DMS79 (cell line): Measurements from ENCODE around the gene FBP2.
"Not testable (repeated sequence)": the region's sequence is repeated elsewhere in the genome, so short reads cannot be mapped to it uniquely, and the experiment has no call there.

Experiments used
- DNase-seq: peaks from one replicate; lab custom pipeline; 2025; lab: John Stamatoyannopoulos, UW

FBP2 gene

DNA sequence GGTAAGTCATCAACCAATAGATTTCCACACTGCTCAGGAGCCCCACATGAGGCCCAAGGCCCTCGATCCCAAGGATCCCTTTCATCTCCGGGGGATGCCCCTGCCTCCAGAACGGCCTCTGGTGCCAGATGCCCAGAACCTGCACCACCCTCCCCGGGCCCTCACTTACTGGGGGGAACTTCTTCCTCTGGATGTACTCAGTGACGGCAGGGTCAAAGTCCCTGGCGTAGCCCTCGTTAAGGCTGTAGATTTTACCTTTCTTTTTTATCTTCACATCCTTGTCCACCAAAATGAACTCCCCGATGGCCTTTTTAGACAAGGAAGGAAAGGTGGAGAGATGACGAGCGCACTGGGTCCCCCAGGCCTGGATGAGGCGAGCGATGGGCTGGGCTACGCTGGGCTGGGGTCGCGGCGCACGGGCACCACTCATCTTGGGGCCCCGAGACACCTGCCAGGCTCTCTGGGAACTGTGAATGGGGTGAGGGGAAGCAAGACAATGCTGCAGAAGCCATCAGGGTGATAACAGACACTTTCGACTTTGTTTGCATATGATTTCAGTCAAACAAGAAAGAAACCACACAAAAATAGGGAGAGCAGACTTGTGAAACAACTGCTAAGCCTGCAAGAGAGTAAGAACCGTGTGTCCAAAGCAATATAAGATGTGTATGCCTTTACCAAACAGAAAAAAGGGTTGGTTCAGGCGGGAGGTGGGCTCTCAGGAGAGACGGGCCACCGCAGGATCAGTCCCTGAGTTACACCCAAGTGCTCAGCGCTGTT is 13.2 kb upstream of the FBP2 start:
- no peak for DNase-seq

DNA sequence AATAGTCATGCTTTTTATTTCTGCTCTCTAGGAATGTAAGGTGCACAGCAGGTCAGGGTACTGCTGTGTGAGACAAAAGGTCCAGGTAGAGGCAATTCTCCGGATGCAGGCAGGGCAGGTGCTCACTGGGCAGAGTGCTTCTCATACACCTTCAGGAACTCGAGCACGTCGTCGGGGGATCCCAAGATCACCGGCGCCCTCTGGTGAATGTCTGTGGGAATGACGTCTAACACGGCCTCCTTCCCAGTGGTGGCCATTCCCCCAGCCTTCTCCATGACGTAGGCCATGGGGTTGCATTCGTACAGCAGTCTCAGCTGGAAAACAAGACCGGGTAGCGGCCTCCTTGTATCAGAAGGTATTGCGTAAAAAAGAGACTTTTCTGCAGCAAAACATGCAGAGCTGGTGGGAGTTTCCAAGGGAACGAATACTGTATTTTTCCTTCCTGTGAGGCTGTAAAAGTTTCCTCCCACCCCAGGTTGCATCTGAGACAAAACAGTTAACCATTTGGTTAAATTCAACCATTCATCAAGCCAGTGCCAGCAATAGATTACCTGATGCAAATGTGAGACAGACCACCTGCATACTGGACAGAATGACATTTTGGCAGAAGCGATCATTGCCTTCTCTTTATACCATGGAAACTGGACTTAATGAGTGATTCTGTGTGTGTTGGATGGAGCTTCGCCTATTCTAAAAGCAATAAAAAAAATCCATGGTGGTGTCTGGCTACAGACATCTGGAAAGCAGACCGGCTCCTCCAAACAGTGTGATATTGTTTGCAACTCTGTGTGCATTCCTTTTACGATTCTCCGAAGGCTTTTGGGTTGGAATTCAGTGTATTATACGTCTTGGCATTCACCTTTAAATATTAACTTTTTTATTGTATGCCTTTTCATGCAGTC is 9.9 kb upstream of the FBP2 start:
- peak; percentile 25 for DNase-seq

DNA sequence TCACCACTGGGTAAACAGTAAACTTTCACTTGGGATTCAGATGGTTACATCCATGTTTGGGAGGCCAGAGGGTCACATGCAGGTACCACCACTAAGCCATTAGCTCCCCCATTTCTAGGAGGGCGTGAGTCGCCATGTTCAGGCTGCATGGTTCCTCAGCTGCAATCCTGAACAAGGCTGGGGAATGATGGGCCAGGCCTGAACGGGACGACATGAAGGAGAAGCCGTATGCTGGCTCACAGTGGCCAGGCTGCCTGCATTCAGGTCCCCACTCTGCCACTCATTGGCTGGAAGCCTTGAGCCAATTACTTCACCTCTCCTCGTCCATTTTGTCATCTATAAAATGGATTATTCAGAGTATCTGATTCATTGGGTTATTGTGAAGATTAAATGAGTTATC is 9.0 kb upstream of the FBP2 start:
- no peak for DNase-seq

DNA sequence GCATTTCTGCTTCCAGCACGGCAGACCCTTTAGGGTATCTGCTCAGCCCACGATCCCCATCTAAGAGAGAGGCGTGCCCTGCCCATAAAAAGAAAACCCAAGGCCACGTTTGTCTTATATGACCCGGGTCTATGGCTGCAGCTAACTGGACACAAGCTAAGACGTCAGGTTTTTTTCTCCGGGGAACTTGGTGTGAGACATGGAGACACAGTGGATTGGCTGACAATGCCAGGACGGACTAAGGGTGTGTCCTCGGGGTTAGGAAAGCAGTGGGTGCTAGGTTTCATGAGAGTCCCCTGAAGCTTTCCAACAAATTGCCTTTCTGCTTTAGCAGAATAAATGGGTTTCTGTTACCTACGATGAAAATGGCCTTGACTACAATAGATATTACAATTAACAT is 7.1 kb upstream of the FBP2 start:
- no peak for DNase-seq

DNA sequence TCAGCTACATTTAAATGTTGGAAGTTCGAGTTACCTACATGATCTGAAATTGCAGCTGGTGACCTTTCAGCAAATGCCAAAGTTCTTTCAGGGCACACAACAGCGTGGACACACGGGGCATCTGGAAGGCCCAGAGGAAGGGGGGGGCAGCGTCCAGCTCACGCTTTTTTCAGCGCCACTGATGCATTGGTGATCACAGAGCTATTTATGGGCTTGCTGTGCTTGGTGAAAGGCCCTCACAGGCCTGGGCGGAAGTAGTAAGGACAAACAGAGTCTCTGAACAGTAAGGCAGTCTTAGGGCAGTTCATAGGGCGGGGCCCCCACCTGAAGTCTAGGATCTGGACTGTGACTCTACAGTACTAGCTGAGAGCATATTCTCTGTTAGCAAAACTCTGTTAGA is 6.6 kb upstream of the FBP2 start:
- no peak for DNase-seq

DNA sequence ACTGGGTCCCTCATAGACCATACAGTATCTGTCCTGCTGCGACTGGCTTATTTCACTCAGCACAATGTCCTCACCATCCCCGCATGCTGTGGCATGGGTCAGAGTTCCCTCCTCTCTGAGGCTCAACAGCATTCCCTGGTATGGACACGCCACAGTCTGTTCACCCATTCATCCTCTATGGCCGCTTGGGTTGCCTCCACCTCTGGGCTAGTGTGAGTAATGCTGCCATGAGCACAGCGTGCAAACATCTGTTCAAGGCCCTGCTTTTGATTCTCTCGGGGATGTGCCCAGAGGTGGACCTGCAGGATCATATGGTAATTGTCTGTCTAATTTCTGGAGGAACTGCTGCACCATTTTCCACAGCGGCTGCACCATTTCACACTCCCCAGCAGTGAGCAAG is 5.5 kb upstream of the FBP2 start:
- no peak for DNase-seq

DNA sequence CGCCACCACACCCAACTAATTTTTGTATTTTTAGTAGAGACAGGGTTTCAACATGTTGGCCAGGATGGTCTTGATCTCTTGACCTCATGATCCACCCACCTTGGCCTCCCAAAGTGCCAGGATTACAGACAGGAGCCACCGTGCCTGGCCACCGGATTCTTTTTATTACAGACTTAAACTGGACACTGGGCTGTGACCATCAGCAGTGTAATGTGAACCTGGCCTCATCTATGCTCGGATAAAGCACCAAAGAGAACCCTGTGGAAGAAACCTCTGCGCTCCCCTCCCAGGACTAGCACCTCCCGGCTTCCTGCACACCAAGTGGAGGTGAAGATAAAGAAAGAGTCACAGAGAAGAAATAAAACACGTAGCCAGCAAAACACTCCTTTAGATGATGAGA is 941 bp downstream of the FBP2 start:
- not testable (repeated sequence) for DNase-seq

DNA sequence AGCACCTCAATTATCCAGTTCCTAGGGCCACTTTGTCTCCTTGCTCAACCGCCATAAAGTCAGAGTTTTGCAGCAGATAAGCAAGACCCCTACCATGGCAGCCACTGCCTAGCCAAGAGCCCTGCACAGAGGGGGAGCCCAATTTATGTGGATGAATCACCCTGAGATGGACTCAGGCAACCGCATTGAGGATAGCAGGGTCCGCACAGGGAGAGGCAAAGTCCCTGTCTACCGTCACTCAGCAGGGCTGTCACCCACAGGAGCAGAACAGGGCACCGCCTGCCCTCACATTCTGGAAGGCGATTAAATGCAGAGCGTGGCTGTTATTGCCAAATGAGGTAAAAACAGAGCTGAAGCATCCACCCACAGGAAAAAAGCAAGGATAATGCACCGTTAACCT is 1.7 kb downstream of the FBP2 start:
- no peak for DNase-seq

DNA sequence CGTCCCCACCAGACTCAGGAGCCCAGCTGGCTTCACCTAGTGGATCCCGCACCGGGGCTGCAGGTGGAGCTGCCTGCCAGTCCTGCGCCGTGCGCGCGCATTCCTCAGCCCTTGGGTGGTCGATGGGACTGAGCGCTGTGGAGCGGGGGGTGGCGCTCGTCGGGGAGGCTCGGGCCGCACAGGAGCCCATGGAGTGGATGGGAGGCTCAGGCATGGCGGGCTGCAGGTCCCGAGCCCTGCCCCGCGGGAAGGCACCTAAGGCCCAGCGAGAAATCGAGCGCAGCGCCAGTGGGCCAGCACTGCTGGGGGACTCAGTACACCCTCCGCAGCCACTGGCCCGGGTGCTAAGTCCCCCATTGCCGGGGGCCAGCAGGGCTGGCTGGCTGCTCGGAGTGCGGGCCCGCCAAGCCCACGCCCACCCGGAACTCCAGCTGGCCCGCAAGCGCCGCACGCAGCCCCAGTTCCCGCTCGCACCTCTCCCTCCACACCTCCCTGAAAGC is 2.5 kb downstream of the FBP2 start:
- not testable (repeated sequence) for DNase-seq

DNA sequence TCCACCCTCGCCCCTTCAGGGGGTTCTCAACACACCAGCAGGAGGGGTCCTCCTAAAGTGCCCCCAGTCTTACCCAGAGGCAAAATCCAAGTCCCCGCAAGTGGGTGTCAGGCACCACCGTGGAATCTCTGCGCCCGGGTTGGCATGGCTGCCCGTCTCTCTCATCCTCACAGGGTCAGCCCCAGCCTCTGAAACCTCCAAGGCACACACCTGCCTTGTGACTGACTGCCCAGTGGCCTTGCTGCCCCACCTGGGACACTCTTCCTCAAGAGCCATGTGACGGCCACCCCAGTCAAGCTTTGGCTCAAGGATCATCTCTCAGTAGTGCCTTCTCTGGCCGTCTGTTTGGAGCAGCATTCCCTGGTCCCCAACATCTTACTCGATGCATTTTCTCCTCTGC is 4.9 kb downstream of the FBP2 start:
- DNase-seq, result no peak

DNA sequence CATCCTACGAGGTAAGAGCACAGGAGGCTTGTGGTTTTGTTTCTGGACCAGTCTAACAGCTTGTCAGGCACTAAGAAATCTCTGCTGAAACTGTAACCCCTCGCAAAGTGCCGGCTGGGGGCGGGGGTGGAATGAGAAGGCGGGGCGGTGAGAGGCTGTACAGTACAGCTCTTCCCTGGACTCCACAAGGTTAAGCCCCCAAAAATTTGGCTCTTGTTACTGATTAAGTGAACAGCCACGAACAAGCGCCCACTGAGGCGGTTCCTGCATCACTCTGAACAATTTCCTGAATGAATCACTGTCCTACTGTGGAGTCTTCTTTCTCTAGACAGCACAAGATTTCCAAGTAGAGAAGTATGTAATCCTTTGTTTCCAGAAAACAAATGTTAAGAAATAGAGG is 6.8 kb downstream of the FBP2 start:
- DNase-seq, result no peak

DNA sequence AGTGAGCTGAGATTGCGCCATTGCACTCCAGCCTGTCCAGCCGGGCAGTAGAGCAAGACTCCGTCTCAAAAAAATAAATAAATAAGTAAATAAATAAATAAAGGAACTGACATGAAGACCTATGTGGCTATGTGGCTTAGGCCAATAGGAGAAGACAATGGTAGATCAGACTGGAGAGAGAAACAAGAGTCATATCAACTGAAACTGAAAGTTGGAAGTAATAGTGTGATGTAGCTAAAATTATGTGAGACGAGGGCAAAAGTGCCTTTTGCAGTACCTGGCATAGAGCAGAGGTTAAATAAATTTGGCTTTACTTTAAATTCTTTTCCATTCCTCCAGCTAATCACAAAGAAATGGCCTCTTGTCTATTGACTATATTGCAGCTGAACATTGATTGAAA is 7.3 kb downstream of the FBP2 start:
- no peak for DNase-seq

DNA sequence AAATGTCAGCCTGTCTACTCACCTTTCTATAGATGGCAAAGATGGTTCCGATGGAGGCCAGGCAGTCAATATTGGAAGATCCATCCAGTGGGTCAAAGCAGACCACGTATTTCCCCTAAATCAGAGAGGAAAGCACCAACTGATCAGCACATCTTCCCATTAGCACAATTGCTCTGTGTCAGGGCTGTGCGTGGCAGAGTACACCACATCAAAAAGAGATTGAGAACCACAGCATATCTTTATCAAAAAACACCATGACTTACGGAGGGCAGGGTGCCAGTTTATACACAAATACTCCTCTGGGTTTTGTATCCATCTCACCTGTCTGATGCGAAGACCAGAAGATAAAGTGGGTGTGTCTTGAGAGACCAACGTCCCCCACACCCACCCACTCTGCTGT is 9.1 kb downstream of the FBP2 start:
- DNase-seq, result no peak

DNA sequence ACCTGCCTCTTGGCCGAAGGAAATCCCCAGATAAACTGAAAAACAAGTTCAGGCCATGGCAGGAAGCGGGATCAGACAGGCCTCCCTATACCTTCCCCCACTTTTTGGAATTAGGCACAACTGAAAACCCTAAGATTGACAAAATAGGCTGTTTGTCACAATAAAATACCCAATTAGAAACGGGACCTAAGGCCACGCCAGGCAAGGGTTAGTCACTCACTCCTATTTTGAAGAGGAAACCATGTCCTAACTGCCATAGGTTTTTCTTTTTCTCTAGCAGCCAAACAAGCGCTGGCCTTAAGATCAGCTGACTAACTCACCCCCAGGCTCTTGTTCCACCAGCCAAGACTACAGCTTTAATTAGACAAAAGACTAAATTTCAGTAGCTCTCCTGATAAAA is 11.9 kb downstream of the FBP2 start:
- no peak for DNase-seq

DNA sequence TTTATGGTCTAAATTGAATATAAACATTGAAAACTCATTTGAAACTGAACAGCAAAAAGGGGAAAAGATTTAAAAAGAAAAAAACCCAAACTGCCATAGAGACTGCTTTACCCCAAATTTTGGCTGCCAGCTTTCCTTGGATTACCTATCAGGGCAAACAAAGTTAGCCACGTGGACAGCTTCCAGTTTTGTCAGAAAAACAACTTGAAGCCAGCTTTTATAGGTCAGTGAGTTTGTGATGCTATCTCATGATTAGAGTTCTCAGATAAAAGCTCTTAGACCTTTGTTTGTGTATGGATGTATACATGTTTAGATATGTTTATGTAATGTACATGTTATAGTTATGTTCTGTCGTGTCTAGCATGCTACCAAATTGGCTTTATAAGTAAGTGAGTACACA is 16.1 kb downstream of the FBP2 start:
- no peak for DNase-seq

DNA sequence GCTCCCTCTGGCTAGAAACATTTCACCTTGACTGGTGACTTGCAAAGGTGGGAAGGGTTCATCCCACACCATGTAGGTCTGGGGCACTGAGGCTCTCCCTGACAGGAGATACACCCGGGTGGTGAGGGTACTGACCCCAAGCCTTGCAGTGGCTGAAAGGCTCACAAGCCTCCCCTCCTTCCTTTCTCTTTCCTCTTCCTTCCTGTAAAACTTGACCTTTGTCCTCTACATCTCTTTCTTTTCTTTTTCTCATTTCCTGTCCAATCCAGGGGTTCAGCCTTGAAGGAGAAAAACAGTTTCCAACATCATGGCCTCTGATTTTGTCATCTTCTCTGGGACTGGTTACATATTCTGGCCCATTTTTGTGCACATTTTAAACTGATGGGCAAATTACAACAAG is 16.6 kb downstream of the FBP2 start:
- DNase-seq, result no peak

DNA sequence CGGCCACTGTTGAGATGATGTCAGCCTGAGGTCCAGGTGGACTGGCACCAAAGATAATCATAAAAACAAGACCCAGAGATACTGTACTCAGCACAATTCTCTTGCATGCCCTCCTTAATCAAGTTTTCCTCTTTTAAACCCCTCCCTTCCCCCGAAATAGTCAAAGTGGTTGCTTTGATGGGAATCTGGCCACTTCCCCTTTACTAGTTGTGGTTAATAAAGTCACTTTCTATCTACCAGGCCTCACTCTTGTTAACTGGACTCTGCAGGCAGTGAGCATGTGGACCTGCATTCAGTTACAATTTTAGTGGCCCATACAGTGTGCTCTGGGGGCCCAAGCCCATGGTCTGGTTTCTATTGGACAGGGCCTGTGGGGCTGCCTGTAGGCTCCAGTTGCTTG is 17.5 kb downstream of the FBP2 start:
- DNase-seq, result no peak

DNA sequence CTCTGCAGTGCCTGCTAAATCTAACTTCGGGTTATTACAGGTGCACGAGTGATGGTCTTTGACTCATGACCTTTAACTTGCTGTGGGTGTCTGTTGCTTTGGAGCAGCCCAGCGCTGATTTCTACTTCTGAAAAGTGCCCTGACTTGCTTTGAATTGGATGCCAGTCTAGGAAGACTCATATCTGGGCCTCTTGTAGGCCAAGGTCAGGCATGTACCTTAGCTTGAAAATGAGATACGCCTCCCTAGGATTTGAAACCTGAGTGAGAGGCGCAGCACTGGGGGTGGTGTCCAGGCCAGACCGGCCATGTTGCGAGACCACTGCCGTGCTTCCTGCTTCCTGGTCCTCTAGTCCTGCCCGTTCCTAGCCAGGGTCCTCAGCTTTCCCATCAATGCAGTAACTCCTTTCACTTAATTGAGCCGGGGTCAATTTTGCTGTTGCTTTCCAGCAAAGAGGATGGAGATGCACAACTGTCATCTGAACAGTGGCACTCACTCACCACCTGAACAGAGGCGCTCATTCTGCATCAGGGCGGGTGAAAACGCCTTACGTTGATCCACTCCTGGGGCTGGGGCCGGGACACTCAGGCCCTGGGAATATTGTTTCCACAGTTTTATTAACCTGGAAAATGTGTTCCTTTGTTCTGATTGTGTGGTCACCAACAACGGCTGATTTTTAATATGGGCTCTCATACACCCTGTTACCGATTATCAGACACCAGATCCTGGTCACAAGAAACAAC is 24.5 kb downstream of the FBP2 start:
- DNase-seq, result no peak

DNA sequence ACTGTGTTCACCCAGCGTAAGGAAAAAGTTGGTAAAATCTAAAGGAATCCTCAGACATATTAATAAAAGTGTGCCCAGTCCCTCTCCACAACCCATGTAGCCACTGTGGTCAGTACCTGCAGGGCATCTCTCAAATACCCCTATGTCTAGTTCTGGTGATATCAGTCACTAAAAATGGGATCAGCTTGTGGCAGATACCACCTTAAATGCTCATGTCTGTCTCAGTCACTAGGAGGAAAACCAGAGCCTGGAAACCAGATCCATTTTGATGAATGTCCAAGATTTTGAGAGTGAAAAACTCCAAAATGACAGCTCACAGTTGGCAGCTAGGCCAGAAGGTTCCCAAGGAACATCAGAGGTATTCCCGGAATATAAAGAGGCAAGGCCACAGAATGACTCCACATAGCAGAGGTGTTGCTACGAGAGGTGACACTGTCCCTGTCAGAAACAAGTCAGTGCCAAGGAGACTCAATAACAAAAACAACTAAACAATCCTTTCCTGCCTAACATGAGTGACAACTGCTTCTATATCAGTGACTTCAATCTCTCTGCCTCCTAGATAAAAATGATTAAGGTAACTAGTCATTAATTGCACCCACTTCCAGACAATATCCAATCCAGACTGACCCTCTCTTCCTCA is 25.3 kb downstream of the FBP2 start:
- no peak for DNase-seq

DNA sequence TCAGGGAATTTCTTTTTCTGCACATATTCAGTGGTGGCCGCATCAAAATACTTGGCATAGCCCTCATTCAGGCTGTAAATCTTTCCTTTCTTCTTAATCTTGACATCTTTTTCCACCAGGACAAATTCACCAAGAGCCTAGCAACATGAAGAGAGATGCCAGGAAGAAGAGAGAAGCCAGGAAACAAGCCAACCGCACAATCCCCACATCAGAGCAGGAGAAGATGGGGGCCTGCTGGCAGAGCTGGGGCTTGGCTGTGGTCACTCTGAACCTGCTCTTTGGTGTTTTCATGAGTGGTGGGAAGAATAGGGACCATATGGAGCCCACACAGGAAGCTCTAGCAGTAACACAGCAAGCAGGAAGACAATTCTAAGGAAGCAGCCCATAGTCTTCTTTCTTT is 26.4 kb downstream of the FBP2 start:
- DNase-seq, result no peak

DNA sequence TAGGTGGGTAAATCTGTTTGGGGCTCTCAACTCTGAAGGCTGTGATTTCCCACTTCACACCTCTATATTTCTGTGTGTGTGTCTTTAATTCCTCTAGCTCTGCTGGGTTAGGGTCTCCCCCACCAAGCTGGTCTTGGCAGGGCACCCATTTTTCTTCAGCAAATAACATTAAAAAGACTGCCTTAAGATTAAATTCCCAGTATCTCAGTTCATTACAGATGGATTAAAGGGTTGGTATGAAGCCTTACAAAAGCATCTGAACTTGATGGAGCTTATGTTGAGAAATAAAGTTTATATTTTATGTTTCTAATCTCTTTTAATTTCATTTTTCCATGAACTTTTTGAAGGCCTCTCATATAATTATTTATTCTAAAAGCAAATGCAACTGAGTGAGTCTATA is 27.1 kb downstream of the FBP2 start:
- DNase-seq, result no peak

DNA sequence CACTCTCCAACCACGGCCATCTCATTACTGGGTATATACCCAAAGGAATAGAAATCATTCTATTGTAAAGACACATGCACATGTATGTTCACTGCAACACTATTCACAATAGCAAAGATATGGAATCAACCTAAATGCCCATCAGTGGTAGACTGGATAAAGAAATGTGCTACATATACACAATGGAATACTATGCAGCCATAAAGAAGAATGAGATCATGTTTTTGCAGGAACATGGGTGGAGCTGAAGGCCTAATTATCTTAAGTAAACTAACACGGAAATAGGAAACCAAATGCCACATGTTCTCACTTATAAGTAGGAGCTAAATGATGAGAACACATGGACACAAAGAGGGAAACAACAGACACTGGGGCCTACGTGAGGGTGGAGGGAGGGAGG is 29.3 kb downstream of the FBP2 start:
- not testable (repeated sequence) for DNase-seq
